Cardiac muscle cell (in vitro differentiated cells and primary cell): ENCODE data around the gene CFAP65. TPM values are rescaled to one million over a fixed set of nuclear protein-coding genes. Genes with fewer than 3 reads are reported as not detected.

Experiments
- DNase-seq, 2 donors: peaks; one replicate each; pipeline versions ENCODE4 v3.0.0 to v3.0.0-alpha.2; 2010 to 2017; ENCODE audit warnings: low read depth in 1 of 2, low spot score in 1 of 2
- H3K27ac ChIP-seq: fragments of 200-600 bp; sonication (generic); 2 replicates; pipeline ENCODE4 v1.5.1; 2016
- H3K27me3 ChIP-seq: fragments of 200-600 bp; sonication (generic); 2 replicates; pipeline ENCODE4 v1.6.0; 2016; ENCODE audit warnings: control low read depth
- H3K36me3 ChIP-seq: fragments of 200-600 bp; sonication (generic); 2 replicates; pipeline ENCODE4 v1.5.1; 2016; ENCODE audit warnings: control low read depth
- H3K4me1 ChIP-seq: fragments of 200-600 bp; sonication (generic); 2 replicates; pipeline ENCODE4 v1.8.1; 2017; ENCODE audit warnings: low read depth, mild to moderate bottlenecking, mixed run types
- H3K4me3 ChIP-seq: fragments of 200-600 bp; sonication (generic); 2 replicates; pipeline ENCODE4 v1.5.1; 2016; ENCODE audit warnings: mild to moderate bottlenecking
- H3K9me3 ChIP-seq: fragments of 200-600 bp; sonication (generic); 2 replicates; pipeline ENCODE4 v1.5.1; 2017; ENCODE audit warnings: low read depth, mild to moderate bottlenecking, control low read depth
- CTCF ChIP-seq: IDR thresholded peaks from 2 replicates; pipeline ENCODE4 v1.5.1; 2012; ENCODE audit warnings: low read depth, mild to moderate bottlenecking, low read length
- polyA plus RNA-seq: library from polyadenylated mRNA; unstranded; fragments of >200 nt; fragmentation: Nextera tagmentation; extraction: Ambion mirVana; gene quantifications from 2 replicates; pipeline ENCODE4 v1.2.1, GENCODE V29; 2016
- total RNA-seq: library from RNA; depleted of rRNA; stranded (reverse); fragments of >200 nt; gene quantifications from 2 replicates; pipeline ENCODE4 v1.2.3, GENCODE V29; 2016

The CFAP65 gene
- total and polyA plus RNA-seq, 2 experiments from 2014 or later: 0.45 to 2.2 TPM

DNA sequence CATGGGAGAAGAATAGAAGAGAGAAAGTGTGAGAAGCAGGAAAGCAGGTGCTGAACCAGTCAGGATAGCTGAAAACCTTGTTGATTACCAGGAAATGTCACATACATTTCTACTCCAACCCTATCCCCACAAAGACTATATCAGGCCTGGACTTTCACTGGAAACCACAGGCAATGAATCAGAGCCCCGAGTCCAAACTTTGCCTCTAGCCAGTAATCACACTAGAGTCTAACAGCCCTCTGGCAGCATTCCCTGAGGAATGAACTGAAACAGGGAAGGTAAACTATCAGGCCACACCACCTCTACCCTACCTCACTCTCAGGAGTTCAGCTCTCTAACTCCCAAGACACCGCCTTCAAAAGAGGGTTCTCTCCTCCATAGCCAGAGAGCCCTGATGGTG, 38.1 kb upstream of the CFAP65 start:
- peak in 1 of 2 donors; percentile 44 for DNase-seq
- H3K4me1 ChIP-seq: no peaks in the 10 kb centered on the region

GRCh38 chr2:219078951-219079350, 37.6 kb upstream of the CFAP65 start:
- Histone ChIP-seq H3K4me1 (no peaks in the 10 kb centered on the region), H3K9me3 (no peaks in the 10 kb centered on the region), H3K27ac (no peak overlapping the region), H3K4me3 (no peak overlapping the region), H3K27me3 (no peaks in the 10 kb centered on the region), H3K36me3 (peaks cover 3% of the 10 kb centered on the region)
- TF ChIP-seq CTCF: no peak
- no peak for DNase-seq

More for the DNA sequence above, 38.1 kb upstream of the CFAP65 start:
- no peaks in the 10 kb centered on the region for H3K9me3 ChIP-seq
- no peak for TF ChIP-seq CTCF
- no peak overlapping the region for H3K27ac ChIP-seq
- H3K36me3 ChIP-seq: peaks cover 3% of the 10 kb centered on the region
- H3K27me3 ChIP-seq: no peaks in the 10 kb centered on the region
- H3K4me3 ChIP-seq: no peak overlapping the region

DNA sequence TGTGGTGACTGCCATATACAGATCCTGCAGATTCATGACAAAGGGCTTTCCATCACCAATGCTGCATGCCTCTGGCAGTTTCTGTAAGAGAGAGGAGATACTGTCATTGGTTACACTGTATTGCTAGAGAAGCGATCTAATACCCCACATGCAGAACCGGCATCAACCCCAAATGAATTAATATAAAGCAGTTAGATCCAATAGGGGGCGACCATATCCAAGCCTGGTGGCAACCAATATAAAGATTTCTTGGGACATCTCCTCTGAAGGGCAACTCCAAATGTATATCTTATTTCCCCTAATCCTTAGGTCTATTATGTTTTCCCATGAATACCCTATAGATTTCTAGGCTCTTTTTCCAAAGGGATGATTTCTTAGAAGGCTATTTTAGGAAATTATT, 36.8 kb upstream of the CFAP65 start:
- H3K27ac ChIP-seq: no peak overlapping the region
- peak in 1 of 2 donors; percentile 6 for DNase-seq

GRCh38 chr2:219076253-219076652, 34.9 kb upstream of the CFAP65 start:
- no peak overlapping the region for H3K4me3 ChIP-seq
- H3K4me1 ChIP-seq: no peaks in the 10 kb centered on the region
- no peak for TF ChIP-seq CTCF

More for the DNA sequence above, 36.8 kb upstream of the CFAP65 start:
- Histone ChIP-seq H3K4me1 (no peaks in the 10 kb centered on the region), H3K36me3 (peaks cover 3% of the 10 kb centered on the region), H3K4me3 (no peak overlapping the region), H3K9me3 (no peaks in the 10 kb centered on the region), H3K27me3 (no peaks in the 10 kb centered on the region)
- no peak for TF ChIP-seq CTCF

DNA sequence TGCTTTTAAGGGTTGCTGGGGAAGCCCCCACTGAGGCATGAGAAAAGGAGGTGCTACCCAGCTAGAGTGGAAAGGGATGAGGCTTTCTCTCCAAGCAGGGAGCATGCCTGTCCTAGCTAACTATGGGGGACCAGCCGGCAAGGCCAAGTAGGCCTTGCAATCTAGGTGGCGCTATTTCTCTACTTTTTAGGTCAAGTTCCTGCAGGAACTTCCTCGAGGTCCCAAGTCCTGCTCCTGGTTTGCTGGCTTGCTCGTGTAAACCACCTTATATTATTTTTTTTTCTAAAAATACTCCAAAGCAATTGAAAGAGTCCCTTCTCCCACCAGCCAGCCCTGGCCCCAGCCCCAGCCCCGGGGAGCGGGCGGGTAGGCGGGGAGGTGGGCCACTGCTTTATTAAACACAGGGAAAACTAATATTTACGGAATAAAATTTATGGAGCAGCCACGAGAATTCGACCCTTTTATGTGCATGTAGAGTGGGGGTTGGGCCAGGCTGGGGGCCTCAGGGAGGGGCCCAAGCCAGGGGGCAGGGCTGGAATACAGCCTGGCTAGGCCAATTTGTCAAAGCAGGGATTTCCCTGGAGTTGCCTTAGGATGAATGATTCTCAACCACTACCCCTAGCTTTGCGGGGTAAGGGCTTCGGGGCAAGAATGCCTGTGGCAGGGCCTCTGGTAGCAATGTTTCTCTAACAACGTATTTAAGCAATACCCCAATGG, 32.3 kb upstream of the CFAP65 start:
- H3K4me3 ChIP-seq: no peak overlapping the region
- peak; percentile 74 for TF ChIP-seq CTCF
- H3K27ac ChIP-seq: no peak overlapping the region
- peak; percentile 84 to 88 for DNase-seq
- no peaks in the 10 kb centered on the region for H3K9me3 ChIP-seq
- H3K4me1 ChIP-seq: no peaks in the 10 kb centered on the region
- H3K27me3 ChIP-seq: peaks cover 8% of the 10 kb centered on the region
- H3K36me3 ChIP-seq: peaks cover 3% of the 10 kb centered on the region

More at GRCh38 chr2:219076253-219076652, 34.9 kb upstream of the CFAP65 start:
- Histone ChIP-seq H3K27me3 (no peaks in the 10 kb centered on the region), H3K36me3 (peaks cover 3% of the 10 kb centered on the region), H3K9me3 (no peaks in the 10 kb centered on the region), H3K27ac (no peak overlapping the region)
- DNase-seq: no peak
